ENCODE data around the gene LRCH1. TPM values are rescaled to one million over a fixed set of nuclear protein-coding genes. Genes with fewer than 3 reads are reported as not detected.
A peak's percentile ranks its signal among the peaks of the same experiment; 100 is the strongest.

LRCH1 gene
- total and polyA plus RNA-seq, 2 of the 4 experiments (the other 2 are of a cell fraction): 7.0 to 8.8 TPM

DNA sequence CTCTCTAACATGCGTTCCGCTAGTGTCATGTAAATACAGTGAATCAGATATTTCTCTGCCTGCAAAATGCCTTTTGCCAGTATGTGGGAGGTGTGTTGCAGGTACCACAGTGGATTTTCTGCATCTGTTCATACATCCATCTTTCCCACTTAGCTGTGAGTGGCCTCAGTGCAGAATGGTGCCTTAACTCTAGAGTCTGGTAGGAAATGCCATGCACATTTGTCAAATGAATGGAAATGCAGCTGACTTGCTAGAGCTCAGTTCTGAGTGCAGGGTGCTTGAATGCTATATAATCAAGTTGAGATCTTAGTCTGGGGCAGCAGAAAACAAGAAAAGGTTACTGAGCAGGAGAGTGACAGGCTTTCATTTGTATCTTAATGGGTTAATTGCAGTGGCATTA lies 68.2 kb downstream of the LRCH1 start:
- in situ Hi-C loops (cut with MboI; ENCODE audit: low sequenced_read_pairs) (no loop called here), dilution Hi-C loops (cut with HindIII; ENCODE audit: low sequenced_read_pairs, unreplicated experiment) (no loop called here), intact Hi-C loops (cut with micrococcal nuclease) (no loop called here)
- H3K36me3 ChIP-seq (ENCODE audit: control insufficient read depth, insufficient read depth, low read length): no peaks in the 10 kb centered on the region
- H4K91ac ChIP-seq (ENCODE audit: insufficient read depth, low read depth, low read length): no peak overlapping the region
- ATAC-seq (ENCODE audit: low read depth) (no peak), DNase-seq (no peak)
- no peak overlapping the region for H3K27ac ChIP-seq (ENCODE audit: insufficient read depth, low read length)
- peak overlapping the region; percentile 59; the same call in 1 of the 2 replicates for H3K23ac ChIP-seq (ENCODE audit: low read depth, low read length)
- no peak overlapping the region for H3K4me3 ChIP-seq (ENCODE audit: insufficient read depth, low read depth, low read length)
- BruUV-seq (replicated peaks): no TSS peak
- no peak overlapping the region for H2BK120ac ChIP-seq (ENCODE audit: low read depth, low read length)
- H2BK20ac ChIP-seq (ENCODE audit: low read depth, low read length): peak overlapping the region; percentile 59
- H4K20me1 ChIP-seq (ENCODE audit: insufficient read depth, low read length): peaks cover 33% of the 10 kb centered on the region
- H3K4me2 ChIP-seq (ENCODE audit: low read depth, low read length): peak overlapping the region; percentile 5; the same call in 1 of the 2 replicates
- peaks cover 23% of the 10 kb centered on the region for H3K9me1 ChIP-seq (ENCODE audit: insufficient read depth, low read length)
- no peak overlapping the region for H3K14ac ChIP-seq (replicated peaks; ENCODE audit: low read depth, low read length)
- no peak overlapping the region; the same call in 1 of the 2 replicates for H3K4ac ChIP-seq (ENCODE audit: low read depth, low read length)
- H3K56ac ChIP-seq (ENCODE audit: extremely low read depth, insufficient read depth, low read length): no peak overlapping the region
- no peaks in the 10 kb centered on the region for H3K9me3 ChIP-seq (ENCODE audit: control insufficient read depth, insufficient read depth, low read length)
- H3K9ac ChIP-seq (ENCODE audit: low read depth, low read length): no peak overlapping the region
- peaks cover 25 to 77% of the 10 kb centered on the region in 2 experiments for H3K79me1 ChIP-seq (ENCODE audit: low read depth in 1 of 2, low read length in 2 of 2)
- H2AFZ ChIP-seq (replicated peaks; ENCODE audit: low read length, poor library complexity): no peak overlapping the region
- no peak overlapping the region for H2BK5ac ChIP-seq (ENCODE audit: low read depth, low read length, poor library complexity, severe bottlenecking)
- H4K5ac ChIP-seq (ENCODE audit: low read depth, low read length): no peak overlapping the region
- H3K4me1 ChIP-seq (ENCODE audit: control insufficient read depth, insufficient read depth, low read length): peaks cover 18% of the 10 kb centered on the region
- CTCF ChIA-PET: interaction anchor here (0.6 to 0.7 kb wide), 2 partner anchors 8 to 1341 kb away, joined by 3 read pairs; no protein-coding TSS in a partner anchor
- no peaks in the 10 kb centered on the region for H3K27me3 ChIP-seq (ENCODE audit: control insufficient read depth, insufficient read depth, low read length)
- WGBS, 2 experiments (ENCODE audit: extremely low coverage in 2 of 2, insufficient read length in 1 of 2): no CpG with 5 or more reads among the region's 2 CpGs
- no peak overlapping the region for H2AK9ac ChIP-seq (replicated peaks; ENCODE audit: low read depth, low read length, poor library complexity)
- no peak overlapping the region for H2BK15ac ChIP-seq (ENCODE audit: low read depth, low read length)
- H4K8ac ChIP-seq (ENCODE audit: low read depth in 2 of 2, low read length in 2 of 2): no peak overlapping the region
- H2AK5ac ChIP-seq (ENCODE audit: low read depth, low read length): no peak overlapping the region
- POLR2A ChIA-PET (ENCODE audit: unreplicated experiment): no interaction called here
- H3K18ac ChIP-seq (ENCODE audit: low read depth, low read length): no peak overlapping the region
- TF ChIP-seq, protein P1, sequence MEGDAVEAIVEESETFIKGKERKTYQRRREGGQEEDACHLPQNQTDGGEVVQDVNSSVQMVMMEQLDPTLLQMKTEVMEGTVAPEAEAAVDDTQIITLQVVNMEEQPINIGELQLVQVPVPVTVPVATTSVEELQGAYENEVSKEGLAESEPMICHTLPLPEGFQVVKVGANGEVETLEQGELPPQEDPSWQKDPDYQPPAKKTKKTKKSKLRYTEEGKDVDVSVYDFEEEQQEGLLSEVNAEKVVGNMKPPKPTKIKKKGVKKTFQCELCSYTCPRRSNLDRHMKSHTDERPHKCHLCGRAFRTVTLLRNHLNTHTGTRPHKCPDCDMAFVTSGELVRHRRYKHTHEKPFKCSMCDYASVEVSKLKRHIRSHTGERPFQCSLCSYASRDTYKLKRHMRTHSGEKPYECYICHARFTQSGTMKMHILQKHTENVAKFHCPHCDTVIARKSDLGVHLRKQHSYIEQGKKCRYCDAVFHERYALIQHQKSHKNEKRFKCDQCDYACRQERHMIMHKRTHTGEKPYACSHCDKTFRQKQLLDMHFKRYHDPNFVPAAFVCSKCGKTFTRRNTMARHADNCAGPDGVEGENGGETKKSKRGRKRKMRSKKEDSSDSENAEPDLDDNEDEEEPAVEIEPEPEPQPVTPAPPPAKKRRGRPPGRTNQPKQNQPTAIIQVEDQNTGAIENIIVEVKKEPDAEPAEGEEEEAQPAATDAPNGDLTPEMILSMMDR (conservative IDR thresholded peaks at IDR 0.05; ENCODE audit: low read depth, low read length): no peak
- TF ChIP-seq NFE2L2 (IDR thresholded peaks at IDR 0.05; ENCODE audit: low read depth, low read length) (no peak), CEBPB (IDR thresholded peaks at IDR 0.05; ENCODE audit: low read depth, low read length) (no peak), RCOR1 (IDR thresholded peaks at IDR 0.05; ENCODE audit: insufficient replicate concordance, low read length) (no peak), MAZ (IDR thresholded peaks at IDR 0.05; ENCODE audit: borderline replicate concordance, low read depth, low read length) (no peak), SMC3 (IDR thresholded peaks at IDR 0.05; ENCODE audit: low read depth, low read length) (no peak), MXI1 (IDR thresholded peaks at IDR 0.05; ENCODE audit: borderline replicate concordance, low read depth, low read length) (no peak), BHLHE40 (IDR thresholded peaks at IDR 0.05; ENCODE audit: low read depth, low read length) (no peak), RFX5 (IDR thresholded peaks at IDR 0.05; ENCODE audit: low read depth, low read length) (no peak), POLR2A (IDR thresholded peaks at IDR 0.05; ENCODE audit: low read depth, low read length) (no peak), FOS (IDR thresholded peaks at IDR 0.05; ENCODE audit: low read depth, low read length) (no peak), RAD21 (IDR thresholded peaks at IDR 0.05; ENCODE audit: low read length) (no peak), CHD1 (IDR thresholded peaks at IDR 0.05; ENCODE audit: low read depth, low read length) (no peak), MAFK (IDR thresholded peaks at IDR 0.05; ENCODE audit: low read depth, low read length) (no peak)
- TF ChIP-seq, protein P2, sequence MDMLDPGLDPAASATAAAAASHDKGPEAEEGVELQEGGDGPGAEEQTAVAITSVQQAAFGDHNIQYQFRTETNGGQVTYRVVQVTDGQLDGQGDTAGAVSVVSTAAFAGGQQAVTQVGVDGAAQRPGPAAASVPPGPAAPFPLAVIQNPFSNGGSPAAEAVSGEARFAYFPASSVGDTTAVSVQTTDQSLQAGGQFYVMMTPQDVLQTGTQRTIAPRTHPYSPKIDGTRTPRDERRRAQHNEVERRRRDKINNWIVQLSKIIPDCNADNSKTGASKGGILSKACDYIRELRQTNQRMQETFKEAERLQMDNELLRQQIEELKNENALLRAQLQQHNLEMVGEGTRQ (IDR thresholded peaks at IDR 0.05; ENCODE audit: low read depth, low read length): no peak
- TF ChIP-seq, protein P3, sequence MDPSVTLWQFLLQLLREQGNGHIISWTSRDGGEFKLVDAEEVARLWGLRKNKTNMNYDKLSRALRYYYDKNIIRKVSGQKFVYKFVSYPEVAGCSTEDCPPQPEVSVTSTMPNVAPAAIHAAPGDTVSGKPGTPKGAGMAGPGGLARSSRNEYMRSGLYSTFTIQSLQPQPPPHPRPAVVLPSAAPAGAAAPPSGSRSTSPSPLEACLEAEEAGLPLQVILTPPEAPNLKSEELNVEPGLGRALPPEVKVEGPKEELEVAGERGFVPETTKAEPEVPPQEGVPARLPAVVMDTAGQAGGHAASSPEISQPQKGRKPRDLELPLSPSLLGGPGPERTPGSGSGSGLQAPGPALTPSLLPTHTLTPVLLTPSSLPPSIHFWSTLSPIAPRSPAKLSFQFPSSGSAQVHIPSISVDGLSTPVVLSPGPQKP (IDR thresholded peaks at IDR 0.05; ENCODE audit: borderline replicate concordance, low read depth, low read length): no peak
